ENCODE results near the gene STX18. TPM values are rescaled to one million over a fixed set of nuclear protein-coding genes. Genes with fewer than 3 reads are reported as not detected.
"Not testable (repeated sequence)": the region's sequence is repeated elsewhere in the genome, so short reads cannot be mapped to it uniquely, and the experiment has no call there.

Gene STX18
- total RNA-seq, 4 donors from 2014 or later: 23.8 to 42.1 (median 27.2) TPM

DNA sequence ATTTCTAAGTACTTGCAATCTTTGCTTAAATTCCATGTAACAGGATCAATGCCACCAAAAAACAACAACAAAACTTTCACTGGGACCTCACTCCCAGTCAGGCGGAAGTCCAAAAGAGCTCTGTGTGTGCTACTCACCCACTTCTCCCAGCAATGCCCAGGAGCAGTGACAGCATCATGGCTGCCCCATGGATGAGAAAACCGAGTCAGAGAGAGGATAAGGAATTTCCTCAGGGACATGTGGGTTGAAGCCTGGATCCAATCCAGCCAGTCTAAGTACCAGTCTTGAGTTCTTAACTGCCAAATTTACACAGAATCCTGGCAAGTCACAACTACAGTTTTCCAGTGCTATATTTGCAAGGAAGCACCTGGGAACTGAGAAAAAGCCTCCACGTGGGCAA, 64.5 kb downstream of the STX18 start:
- Histone ChIP-seq H3K9me3 (no peaks in the 10 kb centered on the region), H3K36me3 (no peaks in the 10 kb centered on the region), H3K27ac (no peak overlapping the region), H3K4me3 (replicated peaks in 1 of 3) (no peak overlapping the region), H3K27me3 (no peaks in the 10 kb centered on the region), H3K4me1 (no peaks in the 10 kb centered on the region)
- no peak for DNase-seq
- WGBS, 2 donors: 60 to 65% methylated on average over 3 of the region's 3 CpGs
- TF ChIP-seq, protein P1, sequence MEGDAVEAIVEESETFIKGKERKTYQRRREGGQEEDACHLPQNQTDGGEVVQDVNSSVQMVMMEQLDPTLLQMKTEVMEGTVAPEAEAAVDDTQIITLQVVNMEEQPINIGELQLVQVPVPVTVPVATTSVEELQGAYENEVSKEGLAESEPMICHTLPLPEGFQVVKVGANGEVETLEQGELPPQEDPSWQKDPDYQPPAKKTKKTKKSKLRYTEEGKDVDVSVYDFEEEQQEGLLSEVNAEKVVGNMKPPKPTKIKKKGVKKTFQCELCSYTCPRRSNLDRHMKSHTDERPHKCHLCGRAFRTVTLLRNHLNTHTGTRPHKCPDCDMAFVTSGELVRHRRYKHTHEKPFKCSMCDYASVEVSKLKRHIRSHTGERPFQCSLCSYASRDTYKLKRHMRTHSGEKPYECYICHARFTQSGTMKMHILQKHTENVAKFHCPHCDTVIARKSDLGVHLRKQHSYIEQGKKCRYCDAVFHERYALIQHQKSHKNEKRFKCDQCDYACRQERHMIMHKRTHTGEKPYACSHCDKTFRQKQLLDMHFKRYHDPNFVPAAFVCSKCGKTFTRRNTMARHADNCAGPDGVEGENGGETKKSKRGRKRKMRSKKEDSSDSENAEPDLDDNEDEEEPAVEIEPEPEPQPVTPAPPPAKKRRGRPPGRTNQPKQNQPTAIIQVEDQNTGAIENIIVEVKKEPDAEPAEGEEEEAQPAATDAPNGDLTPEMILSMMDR (IDR thresholded peaks at IDR 0.05): no peak
- TF ChIP-seq POLR2A (IDR thresholded peaks at IDR 0.05): no peak
- intact Hi-C loops (cut with DNase I): no loop called here

GRCh38 chr4:4474476-4474875, 67.4 kb downstream of the STX18 start:
- TF ChIP-seq, protein P1 (IDR thresholded peaks at IDR 0.05): no peak
- no peak for TF ChIP-seq POLR2A (IDR thresholded peaks at IDR 0.05)
- Histone ChIP-seq H3K9me3 (no peaks in the 10 kb centered on the region), H3K36me3 (peaks cover 5 to 11% of the 10 kb centered on the region in 2 donors), H3K27ac (no peak overlapping the region), H3K4me3 (replicated peaks in 1 of 3) (no peak overlapping the region), H3K27me3 (no peaks in the 10 kb centered on the region), H3K4me1 (no peaks in the 10 kb centered on the region)
- WGBS, 2 donors: 96 to 99% methylated on average over 3 of the region's 3 CpGs
- intact Hi-C loops (cut with DNase I): no loop called here
- DNase-seq: no peak

GRCh38 chr4:4472344-4472958, 69.4 kb downstream of the STX18 start:
- no peak for DNase-seq
- intact Hi-C loops (cut with DNase I): no loop called here
- TF ChIP-seq, protein P1 (IDR thresholded peaks at IDR 0.05): no peak
- no peak for TF ChIP-seq POLR2A (IDR thresholded peaks at IDR 0.05)
- Histone ChIP-seq H3K27ac (no peak overlapping the region), H3K27me3 (no peaks in the 10 kb centered on the region), H3K4me3 (replicated peaks in 1 of 3) (no peak overlapping the region), H3K4me1 (no peaks in the 10 kb centered on the region), H3K9me3 (no peaks in the 10 kb centered on the region), H3K36me3 (peaks cover 5 to 20% of the 10 kb centered on the region in 2 donors)
- 81 to 92% methylated on average over 8 of the region's 8 CpGs for WGBS, 2 donors

- H3K9me3 ChIP-seq: no peaks in the 10 kb centered on the region
- H3K4me1 ChIP-seq: no peaks in the 10 kb centered on the region
- DNase-seq: no peak
- H3K27me3 ChIP-seq: no peaks in the 10 kb centered on the region
- H3K4me3 ChIP-seq (replicated peaks in 1 of 3): no peak overlapping the region
- no peak overlapping the region for H3K27ac ChIP-seq
- TF ChIP-seq, protein P1 (IDR thresholded peaks at IDR 0.05): no peak
- TF ChIP-seq POLR2A (IDR thresholded peaks at IDR 0.05): no peak
- H3K36me3 ChIP-seq: peaks cover 5 to 20% of the 10 kb centered on the region in 2 donors
- intact Hi-C loops (cut with DNase I): no loop called here
- WGBS, 2 donors: 94 to 98% methylated on average over 3 of the region's 3 CpGs
Observed at GRCh38 chr4:4471195-4471594, 70.7 kb downstream of the STX18 start.

DNA sequence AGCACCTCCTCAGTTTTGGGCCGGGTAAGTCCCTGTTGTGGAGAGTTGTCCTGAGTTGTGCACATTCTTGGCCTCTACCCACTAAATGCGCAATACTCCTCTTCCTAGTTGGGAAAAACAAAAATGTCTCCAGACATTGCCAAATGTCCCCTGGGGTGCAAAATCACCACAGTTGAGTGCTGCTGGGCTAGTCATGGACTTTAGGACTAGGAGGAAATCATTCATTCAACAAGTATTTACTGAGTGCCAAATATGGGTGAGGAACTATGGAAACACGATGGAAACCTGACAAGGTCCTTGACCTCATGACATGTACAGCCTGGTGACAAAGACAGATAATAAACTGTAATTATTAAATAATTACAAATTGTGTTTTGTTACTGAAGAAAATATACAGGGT, 71.6 kb downstream of the STX18 start:
- no peaks in the 10 kb centered on the region for H3K4me1 ChIP-seq
- no peaks in the 10 kb centered on the region for H3K27me3 ChIP-seq
- intact Hi-C loops (cut with DNase I): no loop called here
- H3K27ac ChIP-seq: no peak overlapping the region
- 95 to 97% methylated on average over 3 of the region's 3 CpGs for WGBS, 2 donors
- H3K9me3 ChIP-seq: no peaks in the 10 kb centered on the region
- H3K4me3 ChIP-seq (replicated peaks in 1 of 3): no peak overlapping the region
- no peak for DNase-seq
- TF ChIP-seq, protein P1 (IDR thresholded peaks at IDR 0.05): no peak
- no peak for TF ChIP-seq POLR2A (IDR thresholded peaks at IDR 0.05)
- peaks cover 5 to 25% of the 10 kb centered on the region in 2 donors for H3K36me3 ChIP-seq

DNA sequence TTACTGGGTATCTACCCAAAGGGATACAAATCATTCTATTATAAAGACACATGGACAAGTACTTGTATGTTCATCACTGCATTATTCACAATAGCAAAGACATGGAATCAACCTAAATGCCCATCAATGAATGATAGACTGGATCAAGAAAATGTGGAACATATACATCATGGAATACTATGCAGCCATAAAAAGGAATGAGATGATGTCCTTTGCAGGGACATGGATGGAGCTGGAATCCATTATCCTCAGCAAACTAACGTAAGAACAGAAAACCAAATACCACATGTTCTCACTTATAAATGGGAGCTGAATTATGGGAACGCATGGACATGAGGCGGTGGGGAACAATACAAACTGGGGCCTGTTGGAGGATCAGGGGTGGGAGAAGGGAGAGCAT, 76.6 kb downstream of the STX18 start:
- H3K27me3 ChIP-seq; DNase-seq; H3K27ac ChIP-seq; intact Hi-C loops (cut with DNase I); H3K4me1 ChIP-seq; H3K9me3 ChIP-seq; H3K4me3 ChIP-seq (replicated peaks in 1 of 3): not testable (repeated sequence)
- peaks cover 0 to 21% of the 10 kb centered on the region in 2 donors for H3K36me3 ChIP-seq
- WGBS, 2 donors: 96 to 98% methylated on average over 3 of the region's 3 CpGs

Measured in thyroid gland (tissue), 4 donors.